GM12801 (cell line): ENCODE measurements around the gene MPRIP.

Source experiments
- CTCF ChIP-seq: IDR thresholded peaks from one replicate; pipeline ENCODE4 v1.5.1; 2011; ENCODE audit warnings: control low read depth; ENCODE audit not compliant: insufficient read length; ENCODE audit errors: extremely low read depth

Gene MPRIP

DNA sequence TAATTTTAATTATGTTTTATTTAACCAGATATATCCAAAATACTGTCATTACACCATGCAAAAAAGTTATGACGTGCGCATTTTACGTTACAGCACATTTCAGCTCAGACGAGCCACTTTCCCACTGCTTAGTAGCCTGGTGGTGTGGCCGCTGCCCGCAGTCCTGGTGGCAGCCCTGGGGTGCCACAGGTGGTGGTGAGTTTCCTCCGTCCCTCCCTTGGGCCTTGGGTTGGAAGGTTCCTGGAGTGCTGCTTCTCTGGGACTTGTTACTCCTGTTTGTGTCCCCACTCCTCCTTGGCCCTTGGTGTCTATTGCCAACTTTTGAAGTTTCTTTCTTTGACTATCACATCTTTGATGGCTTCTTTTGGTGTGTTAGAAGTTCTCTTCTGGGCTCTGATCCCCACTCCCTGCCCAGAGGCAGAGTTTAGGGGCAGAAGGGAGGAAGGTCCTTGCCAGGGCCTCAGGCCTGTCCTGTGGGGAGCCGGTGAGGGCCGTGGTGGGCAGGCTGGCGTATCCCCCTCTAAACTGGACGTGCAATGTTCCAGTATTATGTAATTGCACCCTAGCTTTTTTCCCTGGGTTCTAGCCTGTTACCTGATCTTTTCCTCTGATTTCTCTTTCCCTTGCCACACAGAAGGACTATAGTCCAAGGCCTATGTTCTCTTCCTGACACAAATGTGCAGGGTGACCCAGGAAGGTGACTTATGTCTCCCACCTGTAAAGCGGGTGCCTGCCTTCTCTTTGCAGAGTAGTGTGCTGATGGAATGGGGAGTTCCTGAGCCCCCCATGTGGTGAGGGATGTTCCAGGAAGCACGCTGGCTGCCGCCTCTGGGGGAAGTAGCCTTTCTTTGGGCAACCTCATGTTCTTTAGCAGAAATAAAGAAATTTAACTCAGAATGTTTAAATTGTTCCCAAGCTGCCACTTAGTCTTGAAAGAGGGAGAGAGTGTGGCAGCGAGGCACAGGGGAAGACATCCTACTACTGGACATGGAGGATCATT lies 8.4 kb downstream of the MPRIP start:
- no peak for TF ChIP-seq CTCF

GRCh38 chr17:17051380-17051779 lies 9.1 kb downstream of the MPRIP start:
- no peak for TF ChIP-seq CTCF

GRCh38 chr17:17051791-17052461 lies 9.7 kb downstream of the MPRIP start:
- no peak for TF ChIP-seq CTCF

- no peak for TF ChIP-seq CTCF
These were observed 10.4 kb downstream of the MPRIP start for GRCh38 chr17:17052462-17053221.

DNA sequence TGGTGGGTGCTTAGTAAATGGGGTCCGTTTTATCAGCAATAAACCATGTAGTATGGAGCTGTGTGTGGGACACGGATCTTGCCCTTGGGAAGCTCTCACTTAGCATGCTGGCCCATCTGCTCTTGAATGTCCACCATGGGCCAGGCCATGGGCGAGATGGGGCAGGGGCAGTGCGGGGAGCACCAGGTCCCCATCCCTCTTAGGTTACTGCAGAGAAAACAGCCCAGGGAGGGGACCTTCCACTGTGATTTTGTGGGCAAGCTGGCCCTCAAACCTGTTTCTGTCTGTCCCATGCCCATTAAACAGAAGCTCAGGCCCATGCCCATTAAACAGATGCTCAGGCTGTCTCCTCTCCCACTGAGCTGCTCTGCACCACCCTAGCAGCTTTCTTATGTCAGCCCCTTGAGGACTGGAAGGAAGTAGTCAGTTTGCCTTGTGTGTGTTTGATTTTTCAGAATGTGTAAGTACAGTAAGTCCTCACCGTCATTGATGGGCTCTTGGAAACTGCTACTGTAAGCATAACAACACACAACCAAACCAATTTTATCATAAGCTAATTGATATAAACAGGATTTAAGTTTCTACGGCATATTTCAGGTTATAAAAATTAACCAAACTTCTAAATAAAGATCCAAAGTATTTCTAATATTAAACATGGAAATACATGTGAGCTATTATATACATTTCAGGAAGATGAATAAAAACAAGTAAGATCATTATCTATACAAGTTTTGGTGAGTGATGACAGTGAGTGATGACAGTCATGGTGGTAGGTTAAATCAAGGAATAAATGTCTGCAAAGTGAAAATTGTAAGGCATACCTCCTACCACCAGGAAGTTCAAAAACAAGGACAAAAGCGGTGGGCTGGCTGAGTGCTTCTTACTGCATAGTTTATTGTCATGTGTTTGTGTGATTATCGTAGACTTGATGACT lies 11.5 kb downstream of the MPRIP start:
- no peak for TF ChIP-seq CTCF

- no peak for TF ChIP-seq CTCF
These were observed 12.4 kb downstream of the MPRIP start for GRCh38 chr17:17054636-17055035.
